Activated CD8-positive, alpha-beta T cell treated with anti-CD3 and anti-CD28 coated beads, Interleukin-2, amount 10 ng/mL, durations not matched to agents 7 days and 5 days (primary cell): ENCODE measurements around the gene DYDC1. TPM values are rescaled to one million over a fixed set of nuclear protein-coding genes. Genes with fewer than 3 reads are reported as not detected.
"Not testable (repeated sequence)": the region's sequence is repeated elsewhere in the genome, so short reads cannot be mapped to it uniquely, and the experiment has no call there.

Source experiments
- ATAC-seq: fragments of 150-1000 bp; cut with Tn5 transposase; one replicate; pipeline ENCODE4 v1.10.0; 2021; ENCODE audit warnings: moderate library complexity
- CTCF ChIA-PET: fragments of 350-600 bp; sonication (Branson Sonifier 250); formaldehyde crosslinking; loops from one replicate; lab custom pipeline; 2021; ENCODE audit warnings: antibody characterized with exemption; lab: Charles Lee
- POLR2A ChIA-PET: fragments of 350-600 bp; sonication (Branson Sonifier 250); formaldehyde crosslinking; loops from one replicate; lab custom pipeline; 2021; ENCODE audit warnings: antibody characterized with exemption; lab: Charles Lee
- DNase-seq: peaks from one replicate; pipeline ENCODE4 v3.0.0-alpha.2; 2020
- H3K27ac Mint-ChIP-seq: one replicate; pipeline ENCODE4 v1.8.0; 2021; ENCODE audit warnings: mild to moderate bottlenecking, mixed read lengths
- H3K27me3 Mint-ChIP-seq: one replicate; pipeline ENCODE4 v1.8.0; 2021; ENCODE audit warnings: low read depth, mixed read lengths
- H3K36me3 Mint-ChIP-seq: one replicate; pipeline ENCODE4 v1.8.0; 2021; ENCODE audit warnings: low read depth, mixed read lengths
- H3K4me1 Mint-ChIP-seq: one replicate; pipeline ENCODE4 v1.8.0; 2021; ENCODE audit warnings: low read depth, mixed read lengths
- H3K4me3 Mint-ChIP-seq: one replicate; pipeline ENCODE4 v1.8.0; 2021; ENCODE audit warnings: mild to moderate bottlenecking, mixed read lengths
- H3K9me3 Mint-ChIP-seq: one replicate; pipeline ENCODE4 v1.8.0; 2022; ENCODE audit warnings: mixed read lengths; ENCODE audit not compliant: insufficient read depth
- total RNA-seq, 2 experiments: library from RNA; stranded (reverse); gene quantifications; one replicate each; pipeline ENCODE4 v1.2.3, GENCODE V29; 2021

The DYDC1 gene
- total RNA-seq, 2 experiments from 2014 or later, result not detected

DNA sequence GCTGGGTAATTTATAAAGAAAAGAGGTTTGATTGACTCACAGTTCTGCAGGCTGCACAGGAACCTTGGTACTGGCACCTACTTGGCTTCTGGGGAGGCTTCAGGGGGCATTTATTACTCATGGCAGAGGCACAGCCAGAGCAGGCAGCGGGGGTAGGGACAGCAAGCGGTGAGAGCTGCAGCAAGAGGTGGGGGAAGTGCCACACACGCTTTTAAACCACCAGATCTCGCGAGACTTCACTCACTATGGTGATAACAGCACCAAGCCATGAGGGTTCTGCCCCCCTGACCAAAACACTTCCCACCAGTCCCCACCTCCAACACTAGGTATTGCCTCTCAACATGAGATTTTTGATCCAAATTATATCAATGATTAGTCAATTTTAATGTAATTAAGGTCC, 43.0 kb downstream of the DYDC1 start:
- Mint-ChIP-seq H3K27ac (no peak overlapping the region), H3K4me1 (no peaks in the 10 kb centered on the region), H3K9me3 (no peaks in the 10 kb centered on the region), H3K4me3 (no peak overlapping the region), H3K27me3 (peaks cover 6% of the 10 kb centered on the region), H3K36me3 (no peaks in the 10 kb centered on the region)
- DNase-seq (no peak), ATAC-seq (no peak)
- ChIA-PET POLR2A (no interaction called here), CTCF (no interaction called here)

- POLR2A ChIA-PET, DNase-seq, H3K4me1 Mint-ChIP-seq, H3K36me3 Mint-ChIP-seq, H3K9me3 Mint-ChIP-seq, H3K4me3 Mint-ChIP-seq, H3K27ac Mint-ChIP-seq, CTCF ChIA-PET, H3K27me3 Mint-ChIP-seq, ATAC-seq: not testable (repeated sequence)
Observed at GRCh38 chr10:80305989-80306388, 50.6 kb downstream of the DYDC1 start.

DNA sequence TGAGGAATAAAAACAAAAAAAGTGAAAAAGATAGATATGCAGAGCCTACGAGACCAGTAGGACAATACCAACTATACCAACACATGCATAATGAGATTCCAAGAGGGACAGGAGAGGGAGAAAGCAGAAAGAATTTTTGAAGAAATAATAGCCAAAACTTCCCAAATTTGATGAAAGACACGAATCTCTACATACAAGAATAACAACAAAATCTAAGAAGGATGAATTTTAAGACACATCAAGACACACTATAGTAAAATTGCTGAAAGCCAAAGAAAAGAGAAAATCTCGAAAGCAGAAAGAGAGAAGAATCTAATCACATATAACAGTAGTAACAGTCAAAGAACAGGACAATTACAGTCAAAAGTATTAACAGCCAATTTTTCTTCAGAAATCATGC, 59.6 kb downstream of the DYDC1 start:
- H3K27me3 Mint-ChIP-seq, result peaks cover 10% of the 10 kb centered on the region
- POLR2A ChIA-PET, result no interaction called here
- CTCF ChIA-PET, result no interaction called here
- DNase-seq (no peak), ATAC-seq (no peak)
- no peak overlapping the region for H3K27ac Mint-ChIP-seq
- no peaks in the 10 kb centered on the region for H3K36me3 Mint-ChIP-seq
- no peak overlapping the region for H3K4me3 Mint-ChIP-seq
- peaks cover 5% of the 10 kb centered on the region for H3K9me3 Mint-ChIP-seq
- no peaks in the 10 kb centered on the region for H3K4me1 Mint-ChIP-seq

DNA sequence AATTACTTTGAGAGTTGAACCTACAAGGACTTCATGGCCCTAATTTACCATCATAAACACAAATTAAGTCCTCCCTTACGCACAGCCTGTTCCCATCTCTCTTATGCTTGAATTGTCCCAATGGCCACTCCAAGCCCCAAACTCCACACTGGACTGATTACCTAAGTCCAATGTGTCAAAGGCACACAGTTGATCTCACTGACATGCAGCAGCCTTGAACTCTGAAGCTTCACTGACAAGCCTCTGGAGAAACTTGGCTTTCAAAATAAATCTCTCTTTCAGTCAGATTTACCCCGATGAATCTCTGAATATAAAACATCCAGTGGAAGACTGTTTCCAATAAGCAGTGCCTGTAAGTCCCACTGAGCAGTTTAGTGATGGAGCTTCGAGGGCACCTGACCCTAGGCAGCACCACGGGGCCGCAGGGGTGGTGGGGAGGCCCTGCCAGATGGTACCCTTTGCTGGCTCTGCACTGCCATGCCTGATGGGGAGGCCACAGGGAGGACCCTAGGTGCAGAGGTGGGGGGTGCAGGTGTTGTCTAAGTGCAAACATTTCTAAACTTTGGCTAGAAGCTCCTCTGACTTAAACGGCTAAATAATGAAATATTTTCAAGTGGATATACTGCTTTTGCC, 63.8 kb downstream of the DYDC1 start:
- H3K4me3 Mint-ChIP-seq, result no peak overlapping the region
- H3K27me3 Mint-ChIP-seq, result peaks cover 14% of the 10 kb centered on the region
- no peaks in the 10 kb centered on the region for H3K9me3 Mint-ChIP-seq
- H3K4me1 Mint-ChIP-seq, result no peaks in the 10 kb centered on the region
- POLR2A ChIA-PET, result no interaction called here
- CTCF ChIA-PET, result no interaction called here
- ATAC-seq, result no peak
- H3K27ac Mint-ChIP-seq, result no peak overlapping the region
- no peaks in the 10 kb centered on the region for H3K36me3 Mint-ChIP-seq
- DNase-seq, result no peak

DNA sequence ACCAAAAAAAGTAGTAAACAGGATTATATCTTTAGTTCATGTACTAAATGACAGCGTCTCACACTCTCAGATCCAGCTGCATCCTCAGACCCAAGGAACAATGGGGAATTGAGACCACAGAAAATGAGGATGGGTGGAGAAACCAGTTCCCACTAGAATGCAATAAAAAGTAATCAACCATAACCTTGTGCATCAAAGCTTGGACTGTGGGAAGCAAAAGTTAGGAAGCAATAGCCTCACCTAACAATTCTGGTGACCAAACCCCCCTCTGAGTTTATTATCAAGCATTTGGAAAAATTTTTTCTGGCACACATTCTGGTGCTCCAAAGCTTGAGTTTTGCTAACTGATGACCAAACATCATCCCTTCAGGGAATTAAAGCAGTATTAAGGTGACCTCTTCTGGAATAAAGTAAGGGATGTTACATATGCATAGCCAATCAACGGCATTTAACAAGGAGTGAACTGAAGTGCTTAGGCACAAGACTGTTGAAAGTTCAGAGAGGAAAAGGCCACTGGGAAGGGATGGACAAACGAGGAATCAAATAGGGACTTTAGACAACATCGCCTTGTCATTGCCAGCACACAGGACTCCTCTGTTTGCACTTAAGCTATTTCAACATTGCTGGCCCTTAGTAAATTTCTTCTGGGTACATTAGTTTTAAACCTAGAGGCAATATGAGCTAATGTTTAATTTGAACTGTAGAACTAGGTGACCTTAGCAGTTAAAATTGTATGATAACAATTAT, 65.9 kb downstream of the DYDC1 start:
- ATAC-seq (no peak), DNase-seq (no peak)
- Mint-ChIP-seq H3K36me3 (no peaks in the 10 kb centered on the region), H3K4me3 (no peak overlapping the region), H3K4me1 (no peaks in the 10 kb centered on the region), H3K27me3 (peaks cover 19% of the 10 kb centered on the region), H3K9me3 (no peaks in the 10 kb centered on the region), H3K27ac (no peak overlapping the region)
- POLR2A ChIA-PET, result no interaction called here
- CTCF ChIA-PET, result no interaction called here

GRCh38 chr10:80289451-80290287, 66.9 kb downstream of the DYDC1 start, which contains the start of gene MAT1A:
Gene MAT1A (minus strand): TSS chr10:80289658. CDS start chr10:80289423, 235 bp downstream.
- DNase-seq (no peak), ATAC-seq (no peak)
- CTCF ChIA-PET, result no interaction called here
- Mint-ChIP-seq H3K27ac (no peak within 1 kb of the TSS), H3K27me3 (peaks cover 22% of the 10 kb centered on the region), H3K4me1 (no peaks in the 10 kb centered on the region), H3K36me3 (no peaks in the 10 kb centered on the region), H3K4me3 (no peak within 1 kb of the TSS), H3K9me3 (no peaks in the 10 kb centered on the region)
- POLR2A ChIA-PET, result no interaction called here

GRCh38 chr10:80288849-80289248, 67.7 kb downstream of the DYDC1 start:
- ATAC-seq (no peak), DNase-seq (no peak)
- ChIA-PET POLR2A (no interaction called here), CTCF (no interaction called here)
- Mint-ChIP-seq H3K4me3 (no peak overlapping the region), H3K9me3 (no peaks in the 10 kb centered on the region), H3K36me3 (no peaks in the 10 kb centered on the region), H3K27ac (no peak overlapping the region), H3K4me1 (no peaks in the 10 kb centered on the region), H3K27me3 (peaks cover 22% of the 10 kb centered on the region)

Other genes starting within 250 kb of the DYDC1 start
- gene PLAC9, start 224.0 kb downstream of the DYDC1 start, total RNA-seq, result not detected
- gene ANXA11, start 151.2 kb downstream of the DYDC1 start, total RNA-seq, result 100 to 1,000 TPM; 249 to 277 TPM
- not detected for gene MAT1A, start 67.1 kb downstream of the DYDC1 start, total RNA-seq
- not detected for gene DYDC2, start within 50 bp of the DYDC1 start, total RNA-seq
- gene PRXL2A, start 51.8 kb upstream of the DYDC1 start, total RNA-seq, result 10 to 100 TPM; 14.9 to 15.3 TPM
- gene TSPAN14, start 97.6 kb upstream of the DYDC1 start, total RNA-seq, result 100 to 1,000 TPM; 109 to 117 TPM
- gene SH2D4B, start 181.1 kb upstream of the DYDC1 start, total RNA-seq, result under 1 TPM; 0.13 to 0.21 TPM